OCI-LY7 (cell line): ENCODE measurements around the gene NAGLU. TPM values are rescaled to one million over a fixed set of nuclear protein-coding genes. Genes with fewer than 3 reads are reported as not detected.

ENCODE experiments used
- BruUV-seq: library from RNA; stranded (reverse); fragments of 400-500 nt; replicated peaks from 2 replicates; lab custom pipeline; 2021; lab: Mats Ljungman, UMichigan
- CTCF ChIA-PET: fragments of 300-600 bp; sonication (Branson Sonifier 250); formaldehyde crosslinking; loops from one replicate; lab custom pipeline; 2022; ENCODE audit warnings: antibody characterized with exemption; ENCODE audit not compliant: unreplicated experiment; lab: Charles Lee
- POLR2A ChIA-PET: fragments of 300-600 bp; sonication (Branson Sonifier 250); formaldehyde crosslinking; loops from one replicate; lab custom pipeline; 2022; ENCODE audit warnings: antibody characterized with exemption; lab: Charles Lee
- DNase-seq: peaks from one replicate; pipeline ENCODE4 v3.0.0-alpha.2; 2015; ENCODE audit warnings: low spot score
- H2AFZ ChIP-seq: fragments of 200-600 bp; sonication (generic), shearing (Covaris generic); 2 replicates; pipeline ENCODE4 v1.6.1; 2014; ENCODE audit warnings: mild to moderate bottlenecking, antibody characterized with exemption, low read length, moderate library complexity
- H3K27ac ChIP-seq: fragments of 200-600 bp; sonication (generic); 2 replicates; pipeline ENCODE4 v1.5.1; 2014; ENCODE audit warnings: mixed run types, low read depth, mild to moderate bottlenecking, moderate library complexity, low read length, inconsistent platforms; ENCODE audit not compliant: poor library complexity, severe bottlenecking
- H3K36me3 ChIP-seq: fragments of 200-600 bp; sonication (generic); 2 replicates; pipeline ENCODE4 v1.6.1; 2014; ENCODE audit warnings: mild to moderate bottlenecking, antibody characterized with exemption, low read length, moderate library complexity, mixed read lengths; ENCODE audit not compliant: insufficient read depth
- H3K4me1 ChIP-seq: fragments of 200-600 bp; sonication (generic); 2 replicates; pipeline ENCODE4 v1.5.1; 2014; ENCODE audit warnings: mild to moderate bottlenecking, low read length; ENCODE audit not compliant: insufficient read depth, poor library complexity, severe bottlenecking
- H3K4me2 ChIP-seq: fragments of 200-600 bp; sonication (generic); 2 replicates; pipeline ENCODE4 v1.6.1; 2014; ENCODE audit warnings: mild to moderate bottlenecking, low read length
- H3K4me3 ChIP-seq: fragments of 200-600 bp; sonication (generic); 2 replicates; pipeline ENCODE4 v1.5.1; 2014; ENCODE audit warnings: mild to moderate bottlenecking, low read depth, low read length; ENCODE audit not compliant: poor library complexity, severe bottlenecking
- H3K79me2 ChIP-seq: fragments of 200-600 bp; sonication (generic); 2 replicates; pipeline ENCODE4 v1.6.1; 2016; ENCODE audit warnings: low read depth, mild to moderate bottlenecking, low read length, moderate library complexity, mixed read lengths; ENCODE audit not compliant: insufficient read depth
- H3K9me2 ChIP-seq: fragments of 200-600 bp; sonication (generic); 2 replicates; pipeline ENCODE4 v1.6.1; 2016; ENCODE audit warnings: mild to moderate bottlenecking, low read length, mixed read lengths; ENCODE audit not compliant: insufficient read depth
- H3K9me3 ChIP-seq: fragments of 200-600 bp; sonication (generic); 2 replicates; pipeline ENCODE4 v1.6.1; 2014; ENCODE audit warnings: mild to moderate bottlenecking, mixed run types, low read length, mixed read lengths
- H4K20me1 ChIP-seq: fragments of 200-600 bp; sonication (generic); 2 replicates; pipeline ENCODE4 v1.6.1; 2014; ENCODE audit warnings: mild to moderate bottlenecking, antibody characterized with exemption, low read length, moderate library complexity, mixed read lengths; ENCODE audit not compliant: insufficient read depth
- CTCF ChIP-seq: fragments of 200-600 bp; sonication (generic); conservative IDR thresholded peaks from 2 replicates; pipeline ENCODE4 v1.5.1; 2014; ENCODE audit warnings: mild to moderate bottlenecking, antibody characterized with exemption, low read length, moderate library complexity, mixed read lengths
- EZH2phosphoT487 ChIP-seq: fragments of 200-600 bp; sonication (generic); IDR thresholded peaks from 2 replicates; pipeline ENCODE4 v1.6.1; 2018; ENCODE audit warnings: low read depth, borderline replicate concordance, mild to moderate bottlenecking, mixed run types, antibody characterized with exemption, low read length, moderate library complexity, mixed read lengths
- intact Hi-C: fragments of 100-400 bp; cut with micrococcal nuclease; formaldehyde crosslinking; loops from one replicate; pipeline ENCODE4 v1.10.0; 2022; ENCODE audit not compliant: unreplicated experiment
- total RNA-seq, 2 experiments: library from RNA; depleted of rRNA in 1 of 2; stranded (reverse); fragments of >200 nt in 1 of 2; shearing (Covaris generic) in 1 of 2; gene quantifications; 2 replicates each; pipeline ENCODE4 v1.2.3, GENCODE V29; 2014 to 2022

Gene NAGLU
- total RNA-seq, 2 experiments from 2014 or later: 37.6 to 42.8 TPM

GRCh38 chr17:42519546-42520491 lies 16.2 kb upstream of the NAGLU start:
- Histone ChIP-seq H3K4me3 (no peak overlapping the region), H3K4me2 (no peak overlapping the region), H2AFZ (no peak overlapping the region), H3K4me1 (peaks cover 6% of the 10 kb centered on the region), H4K20me1 (no peaks in the 10 kb centered on the region), H3K27ac (no peak overlapping the region), H3K36me3 (no peaks in the 10 kb centered on the region), H3K9me2 (no peaks in the 10 kb centered on the region), H3K79me2 (no peaks in the 10 kb centered on the region), H3K9me3 (no peaks in the 10 kb centered on the region)
- ChIA-PET POLR2A (interaction anchor here (0.6 to 1.4 kb wide), 3 partner anchors 35 to 816 kb away, joined by 3 to 6 read pairs (median 3); no protein-coding TSS in a partner anchor), CTCF (no interaction called here)
- no TSS peak for BruUV-seq
- no peak for DNase-seq
- no peak for TF ChIP-seq EZH2phosphoT487
- TF ChIP-seq CTCF: no peak
- intact Hi-C loops: no loop called here

- TF ChIP-seq EZH2phosphoT487 (no peak), CTCF (peak; percentile 78)
- intact Hi-C loops: no loop called here
- H2AFZ ChIP-seq: no peak overlapping the region
- H3K9me3 ChIP-seq: no peaks in the 10 kb centered on the region
- CTCF ChIA-PET: no interaction called here
- DNase-seq: peak; percentile 38
- H3K79me2 ChIP-seq: no peaks in the 10 kb centered on the region
- H4K20me1 ChIP-seq: no peaks in the 10 kb centered on the region
- H3K36me3 ChIP-seq: no peaks in the 10 kb centered on the region
- no peaks in the 10 kb centered on the region for H3K9me2 ChIP-seq
- no peak overlapping the region for H3K27ac ChIP-seq
- no peak overlapping the region for H3K4me3 ChIP-seq
- POLR2A ChIA-PET: interaction anchor here (1.4 kb wide), 1 partner anchor 106 kb away, joined by 3 read pairs; no protein-coding TSS in a partner anchor
- peaks cover 6% of the 10 kb centered on the region for H3K4me1 ChIP-seq
- no peak overlapping the region for H3K4me2 ChIP-seq
- BruUV-seq: no TSS peak
Observed at GRCh38 chr17:42520540-42520951, 15.5 kb upstream of the NAGLU start.
